GM23338 (cell line): ENCODE results near the gene KBTBD12. TPM values are rescaled to one million over a fixed set of nuclear protein-coding genes. Genes with fewer than 3 reads are reported as not detected.

ENCODE experiments used
- ATAC-seq: fragments of 200-7000 bp; cut with Tn5 transposase; 3 replicates; pipeline ENCODE4 v1.9.1; 2020
- DNase-seq: peaks from one replicate; pipeline ENCODE4 v3.0.0-alpha.2; 2015; ENCODE audit warnings: low spot score
- H2AFZ ChIP-seq: fragments of 200-600 bp; sonication (generic); 2 replicates; pipeline ENCODE4 v1.8.0; 2016; ENCODE audit warnings: antibody characterized with exemption, mild to moderate bottlenecking, moderate library complexity
- H3F3A ChIP-seq: fragments of 200-600 bp; sonication (generic); replicated peaks from 2 replicates; pipeline ENCODE4 v1.8.0; 2017; ENCODE audit warnings: antibody characterized with exemption, mixed run types, low read depth
- H3K27ac ChIP-seq: fragments of 200-600 bp; sonication (generic); 2 replicates; pipeline ENCODE4 v1.6.1; 2016; ENCODE audit warnings: low read depth
- H3K27me3 ChIP-seq: fragments of 200-600 bp; sonication (generic); 2 replicates; pipeline ENCODE4 v1.8.0; 2016; ENCODE audit warnings: mild to moderate bottlenecking, mixed run types, moderate library complexity; ENCODE audit not compliant: insufficient read depth
- H3K36me3 ChIP-seq: fragments of 200-600 bp; sonication (generic); 2 replicates; pipeline ENCODE4 v1.8.0; 2016; ENCODE audit warnings: mild to moderate bottlenecking; ENCODE audit not compliant: insufficient read depth
- H3K4me1 ChIP-seq: fragments of 200-600 bp; sonication (generic); 2 replicates; pipeline ENCODE4 v1.8.0; 2016; ENCODE audit warnings: mild to moderate bottlenecking, moderate library complexity; ENCODE audit not compliant: insufficient read depth
- H3K4me2 ChIP-seq: fragments of 200-600 bp; sonication (generic); 2 replicates; pipeline ENCODE4 v1.7.1; 2017; ENCODE audit warnings: mixed run types
- H3K4me3 ChIP-seq: fragments of 200-600 bp; sonication (generic); 2 replicates; pipeline ENCODE4 v1.6.1; 2016; ENCODE audit warnings: mixed run types
- H3K79me2 ChIP-seq: fragments of 200-600 bp; sonication (generic); replicated peaks from 2 replicates; pipeline ENCODE4 v1.8.0; 2017; ENCODE audit warnings: mild to moderate bottlenecking; ENCODE audit not compliant: insufficient read depth
- H3K9me2 ChIP-seq: fragments of 200-600 bp; sonication (generic); 2 replicates; pipeline ENCODE4 v1.8.0; 2017; ENCODE audit not compliant: insufficient read depth
- H4K20me1 ChIP-seq: fragments of 200-600 bp; sonication (generic); replicated peaks from 2 replicates; pipeline ENCODE4 v1.8.0; 2017; ENCODE audit warnings: mild to moderate bottlenecking; ENCODE audit not compliant: insufficient read depth
- H3K27ac Mint-ChIP-seq: 2 replicates; pipeline ENCODE4 v1.8.0; 2020; ENCODE audit warnings: inconsistent platforms, mild to moderate bottlenecking, moderate library complexity, mixed read lengths
- H3K27me3 Mint-ChIP-seq: 3 replicates; pipeline ENCODE4 v1.8.0; 2022; ENCODE audit warnings: low read depth, mild to moderate bottlenecking, moderate library complexity, mixed read lengths, inconsistent platforms; ENCODE audit not compliant: insufficient read depth, poor library complexity
- H3K36me3 Mint-ChIP-seq: 3 replicates; pipeline ENCODE4 v1.8.0; 2021; ENCODE audit warnings: low read depth, mild to moderate bottlenecking, inconsistent platforms, moderate library complexity, mixed read lengths
- H3K4me1 Mint-ChIP-seq: 3 replicates; pipeline ENCODE4 v1.8.0; 2020; ENCODE audit warnings: mild to moderate bottlenecking, inconsistent platforms, mixed read lengths
- H3K4me3 Mint-ChIP-seq: 3 replicates; pipeline ENCODE4 v1.8.0; 2021; ENCODE audit warnings: moderate library complexity, mild to moderate bottlenecking, inconsistent platforms, mixed read lengths
- H3K9me3 Mint-ChIP-seq: 3 replicates; pipeline ENCODE4 v1.8.0; 2020; ENCODE audit warnings: moderate library complexity, mild to moderate bottlenecking, inconsistent platforms, mixed read lengths
- CREB1 ChIP-seq: fragments of 250-450 bp; sonication (Bioruptor Pico); IDR thresholded peaks from 2 replicates; pipeline ENCODE4 v1.5.0; 2020; ENCODE audit warnings: low read depth, mild to moderate bottlenecking, moderate library complexity
- CTCF ChIP-seq, 2 experiments: fragments of 200-600 bp in 1 of 2; sonication (generic) in 1 of 2; conservative IDR thresholded peaks; 2 replicates each; pipeline versions ENCODE4 v1.5.1 to v1.6.1; 2016 to 2017; ENCODE audit warnings: antibody characterized with exemption in 2 of 2, low read depth in 2 of 2, mild to moderate bottlenecking in 2 of 2, moderate library complexity in 1 of 2
- ETS1 ChIP-seq: IDR thresholded peaks from 2 replicates; pipeline ENCODE4 v1.6.1; 2016; ENCODE audit warnings: antibody characterized with exemption
- EZH2 ChIP-seq: fragments of 200-600 bp; sonication (generic); IDR thresholded peaks from one replicate; pipeline ENCODE4 v1.8.0; 2017; ENCODE audit warnings: antibody characterized with exemption, mild to moderate bottlenecking, low read depth; ENCODE audit not compliant: unreplicated experiment
- EZH2phosphoT487 ChIP-seq: fragments of 200-600 bp; sonication (generic); IDR thresholded peaks from one replicate; pipeline ENCODE4 v1.8.1; 2018; ENCODE audit warnings: antibody characterized with exemption; ENCODE audit not compliant: unreplicated experiment
- JUNB ChIP-seq: IDR thresholded peaks from one replicate; pipeline ENCODE4 v1.6.1; 2016; ENCODE audit warnings: antibody characterized with exemption; ENCODE audit not compliant: unreplicated experiment
- NANOG ChIP-seq: IDR thresholded peaks from 2 replicates; pipeline ENCODE4 v1.6.1; 2016; ENCODE audit warnings: antibody characterized with exemption, borderline replicate concordance
- POLR2AphosphoS5 ChIP-seq: IDR thresholded peaks from 2 replicates; pipeline ENCODE4 v1.6.1; 2016; ENCODE audit warnings: antibody characterized with exemption, low read depth
- REST ChIP-seq: IDR thresholded peaks from one replicate; pipeline ENCODE4 v1.6.1; 2018; ENCODE audit warnings: antibody characterized with exemption; ENCODE audit not compliant: unreplicated experiment
- STAT1 ChIP-seq: IDR thresholded peaks from one replicate; pipeline ENCODE4 v1.6.1; 2016; ENCODE audit warnings: antibody characterized with exemption; ENCODE audit not compliant: unreplicated experiment
- ZNF114 ChIP-seq: fragments of 250-450 bp; sonication (Bioruptor Pico); IDR thresholded peaks from 2 replicates; pipeline ENCODE4 v1.5.0; 2020; ENCODE audit warnings: mild to moderate bottlenecking, moderate library complexity
- ZNF331 ChIP-seq: fragments of 250-450 bp; sonication (Bioruptor Pico); IDR thresholded peaks from 2 replicates; pipeline ENCODE4 v1.5.0; 2020; ENCODE audit warnings: low read depth, mild to moderate bottlenecking, moderate library complexity
- ZNF462 ChIP-seq: fragments of 250-450 bp; sonication (Bioruptor Pico); IDR thresholded peaks from 2 replicates; pipeline ENCODE4 v1.5.0; 2020; ENCODE audit warnings: mild to moderate bottlenecking, moderate library complexity
- polyA plus RNA-seq: library from polyadenylated mRNA; unstranded; fragments of >200 nt; fragmentation: Nextera tagmentation; extraction: Ambion mirVana; gene quantifications from 2 replicates; pipeline ENCODE4 v1.2.1, GENCODE V29; 2016
- total RNA-seq: library from RNA; depleted of rRNA; stranded (reverse); fragments of >200 nt; shearing (Covaris generic); gene quantifications from 2 replicates; pipeline ENCODE4 v1.2.3, GENCODE V29; 2014

Gene KBTBD12
- total and polyA plus RNA-seq, 2 experiments from 2014 or later = 0.53 to 0.69 TPM

- DNase-seq (no peak), ATAC-seq (no peak)
- TF ChIP-seq STAT1 (no peak), REST (no peak), NANOG (no peak), EZH2 (no peak), POLR2AphosphoS5 (no peak), CREB1 (CRISPR knock-in tag) (no peak), ZNF331 (CRISPR knock-in tag) (no peak), EZH2phosphoT487 (no peak), CTCF (conservative IDR thresholded peaks at IDR 0.05; ENCODE audit: low read depth in 2 of 2) (no peak), ZNF114 (no peak), ETS1 (no peak), JUNB (no peak), ZNF462 (CRISPR knock-in tag) (no peak)
- Histone ChIP-seq H3K4me1 (no peaks in the 10 kb centered on the region), H3K4me3 (no peak overlapping the region), H4K20me1 (no peaks in the 10 kb centered on the region), H3F3A (no peaks in the 10 kb centered on the region), H2AFZ (no peak overlapping the region), H3K9me2 (0 out of 2 replicates have a peak, but pooled peaks cover 4% of the 10 kb centered on the region), H3K27ac (no peak overlapping the region), H3K27me3 (peaks cover 4% of the 10 kb centered on the region; the same call in 1 of the 2 replicates), H3K4me2 (no peak overlapping the region), H3K79me2 (no peaks in the 10 kb centered on the region), H3K36me3 (no peaks in the 10 kb centered on the region)
- H3K4me1 Mint-ChIP-seq = peaks cover 8% of the 10 kb centered on the region; the same call in 1 of the 3 replicates
- peaks cover 12% of the 10 kb centered on the region for H3K27me3 Mint-ChIP-seq
- no peak overlapping the region for H3K27ac Mint-ChIP-seq
- H3K4me3 Mint-ChIP-seq = no peak overlapping the region
- H3K9me3 Mint-ChIP-seq = no peaks in the 10 kb centered on the region
- no peaks in the 10 kb centered on the region for H3K36me3 Mint-ChIP-seq
Observed at GRCh38 chr3:127987309-127987995, 72.4 kb downstream of the KBTBD12 start.
